Amniotic epithelial cell (primary cell): ENCODE data around the gene DNAH17.
A peak's percentile ranks its signal among the peaks of the same experiment; 100 is the strongest.

Experiments
- DNase-seq: peaks from one replicate; pipeline ENCODE4 v3.0.0-alpha.2; 2010; ENCODE audit warnings: low read depth

Gene DNAH17

GRCh38 chr17:78449983-78450595, 127.1 kb downstream of the DNAH17 start:
- DNase-seq, result no peak

- peak; percentile 24 for DNase-seq
Observed at GRCh38 chr17:78448356-78448993, 128.7 kb downstream of the DNAH17 start.

- DNase-seq, result no peak
Observed at GRCh38 chr17:78446833-78447232, 130.4 kb downstream of the DNAH17 start.

- no peak for DNase-seq
Observed at GRCh38 chr17:78444392-78444791, 132.8 kb downstream of the DNAH17 start.

- DNase-seq, result peak; percentile 21
Observed at GRCh38 chr17:78442648-78443218, 134.5 kb downstream of the DNAH17 start.

GRCh38 chr17:78441271-78441971, 135.8 kb downstream of the DNAH17 start:
- peak; percentile 18 for DNase-seq

GRCh38 chr17:78438694-78439325, 138.4 kb downstream of the DNAH17 start:
- DNase-seq, result no peak

- no peak for DNase-seq
Observed at GRCh38 chr17:78438271-78438691, 138.9 kb downstream of the DNAH17 start.

GRCh38 chr17:78437508-78438169, 139.6 kb downstream of the DNAH17 start:
- DNase-seq, result no peak

- no peak for DNase-seq
Observed at GRCh38 chr17:78435330-78436005, 141.7 kb downstream of the DNAH17 start.

- no peak for DNase-seq
Observed at GRCh38 chr17:78434455-78435329, 142.5 kb downstream of the DNAH17 start.

- no peak for DNase-seq
Observed at GRCh38 chr17:78433780-78434335, 143.3 kb downstream of the DNAH17 start.

GRCh38 chr17:78433013-78433727, 144.0 kb downstream of the DNAH17 start:
- no peak for DNase-seq

GRCh38 chr17:78432226-78433012, 144.8 kb downstream of the DNAH17 start:
- no peak for DNase-seq

- DNase-seq, result no peak
Observed at GRCh38 chr17:78431692-78431958, 145.6 kb downstream of the DNAH17 start.

GRCh38 chr17:78430892-78431691, 146.1 kb downstream of the DNAH17 start:
- no peak for DNase-seq

- DNase-seq, result peak; percentile 56
Observed at GRCh38 chr17:78429618-78429995, 147.6 kb downstream of the DNAH17 start.
